ENCODE data around the gene GOLIM4. TPM values are rescaled to one million over a fixed set of nuclear protein-coding genes. Genes with fewer than 3 reads are reported as not detected.

The GOLIM4 gene
- total RNA-seq, 1 experiment from 2014 or later, result 25.3 TPM

DNA sequence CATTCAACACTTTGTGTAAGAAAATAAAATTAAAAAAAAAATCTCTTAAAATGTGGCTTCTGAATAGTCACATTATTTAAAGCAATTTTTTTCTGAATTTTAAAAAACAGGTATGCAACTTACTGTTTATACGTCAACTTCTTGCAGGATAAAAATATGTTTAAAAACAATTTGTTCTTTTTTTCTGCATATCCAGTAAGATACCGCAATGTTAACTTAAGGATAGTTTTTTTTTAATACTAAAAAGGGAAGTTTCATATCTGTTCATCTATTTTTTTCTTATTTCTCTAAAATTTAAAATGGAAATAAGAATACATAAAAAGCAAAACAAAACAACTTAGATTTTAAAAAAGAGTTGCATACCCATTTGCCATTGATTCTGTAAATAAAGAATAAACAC lies 27.4 kb downstream of the GOLIM4 start:
- POLR2A ChIA-PET (ENCODE audit: unreplicated experiment), result no interaction called here
- ATAC-seq, result no peak
- peaks cover 5% of the 10 kb centered on the region; the same call in 1 of the 2 replicates for H3K79me2 ChIP-seq (ENCODE audit: low read length)

DNA sequence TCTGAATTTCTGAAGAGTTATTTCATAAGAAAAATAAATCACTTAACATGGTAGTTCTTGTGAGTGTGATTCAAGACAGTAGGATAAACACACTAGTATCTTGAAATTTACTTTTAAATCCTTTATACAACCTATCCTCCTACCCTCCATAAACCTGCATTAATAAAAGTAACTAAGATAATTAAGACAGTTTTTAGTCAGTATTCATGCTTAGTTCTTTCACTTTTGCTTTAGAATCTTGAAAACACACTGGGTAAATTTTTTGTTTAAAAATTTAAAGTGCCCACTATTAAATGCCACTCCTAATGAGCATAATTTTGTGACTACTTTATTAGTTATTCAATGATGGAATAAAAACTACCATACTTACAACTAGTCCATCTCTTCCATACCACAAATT lies 28.8 kb downstream of the GOLIM4 start:
- H3K4me3 ChIP-seq (ENCODE audit: low read length), result no peak overlapping the region
- H3F3A ChIP-seq (ENCODE audit: low read length, unreplicated experiment), result no peaks in the 10 kb centered on the region
- ChIA-PET POLR2A (ENCODE audit: unreplicated experiment) (no interaction called here), CTCF (no interaction called here)
- peaks cover 5% of the 10 kb centered on the region; the same call in 1 of the 2 replicates for H3K79me2 ChIP-seq (ENCODE audit: low read length)
- no peaks in the 10 kb centered on the region for H3K9me3 ChIP-seq (ENCODE audit: low read length)
- BruUV-seq (replicated peaks), result no TSS peak
- H2AFZ ChIP-seq (ENCODE audit: low read length), result no peak overlapping the region
- no peak overlapping the region for H3K4me2 ChIP-seq (ENCODE audit: low read length)
- no peak overlapping the region for H3K9ac ChIP-seq (ENCODE audit: low read length)
- no peaks in the 10 kb centered on the region for H4K20me1 ChIP-seq (ENCODE audit: low read length)
- H3K27me3 ChIP-seq (ENCODE audit: low read length), result no peaks in the 10 kb centered on the region
- no peaks in the 10 kb centered on the region for H3K36me3 ChIP-seq (ENCODE audit: low read depth, low read length)
- TF ChIP-seq, protein P1, sequence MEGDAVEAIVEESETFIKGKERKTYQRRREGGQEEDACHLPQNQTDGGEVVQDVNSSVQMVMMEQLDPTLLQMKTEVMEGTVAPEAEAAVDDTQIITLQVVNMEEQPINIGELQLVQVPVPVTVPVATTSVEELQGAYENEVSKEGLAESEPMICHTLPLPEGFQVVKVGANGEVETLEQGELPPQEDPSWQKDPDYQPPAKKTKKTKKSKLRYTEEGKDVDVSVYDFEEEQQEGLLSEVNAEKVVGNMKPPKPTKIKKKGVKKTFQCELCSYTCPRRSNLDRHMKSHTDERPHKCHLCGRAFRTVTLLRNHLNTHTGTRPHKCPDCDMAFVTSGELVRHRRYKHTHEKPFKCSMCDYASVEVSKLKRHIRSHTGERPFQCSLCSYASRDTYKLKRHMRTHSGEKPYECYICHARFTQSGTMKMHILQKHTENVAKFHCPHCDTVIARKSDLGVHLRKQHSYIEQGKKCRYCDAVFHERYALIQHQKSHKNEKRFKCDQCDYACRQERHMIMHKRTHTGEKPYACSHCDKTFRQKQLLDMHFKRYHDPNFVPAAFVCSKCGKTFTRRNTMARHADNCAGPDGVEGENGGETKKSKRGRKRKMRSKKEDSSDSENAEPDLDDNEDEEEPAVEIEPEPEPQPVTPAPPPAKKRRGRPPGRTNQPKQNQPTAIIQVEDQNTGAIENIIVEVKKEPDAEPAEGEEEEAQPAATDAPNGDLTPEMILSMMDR (conservative IDR thresholded peaks at IDR 0.05; ENCODE audit: low read depth, low read length), result no peak
- TF ChIP-seq EZH2 (IDR thresholded peaks at IDR 0.05; ENCODE audit: low read length, unreplicated experiment), result no peak
- TF ChIP-seq EZH2phosphoT487 (IDR thresholded peaks at IDR 0.05; ENCODE audit: borderline replicate concordance, low read length), result no peak
- no peaks in the 10 kb centered on the region for H3K9me2 ChIP-seq (replicated peaks; ENCODE audit: low read length)
- peaks cover 14% of the 10 kb centered on the region for H3K4me1 ChIP-seq (ENCODE audit: insufficient read depth, low read length)
- DNase-seq (no peak), ATAC-seq (no peak)
- intact Hi-C loops (cut with micrococcal nuclease), result no loop called here
- H3K27ac ChIP-seq (ENCODE audit: low read length), result no peak overlapping the region

More for the DNA sequence above, 27.4 kb downstream of the GOLIM4 start:
- Histone ChIP-seq H3K9ac (ENCODE audit: low read length) (no peak overlapping the region), H3K9me3 (ENCODE audit: low read length) (no peaks in the 10 kb centered on the region), H3K4me1 (ENCODE audit: insufficient read depth, low read length) (peaks cover 20% of the 10 kb centered on the region), H4K20me1 (ENCODE audit: low read length) (no peaks in the 10 kb centered on the region), H3K27ac (ENCODE audit: low read length) (no peak overlapping the region), H3K4me3 (ENCODE audit: low read length) (no peak overlapping the region), H3K27me3 (ENCODE audit: low read length) (no peaks in the 10 kb centered on the region), H3F3A (ENCODE audit: low read length, unreplicated experiment) (no peaks in the 10 kb centered on the region), H3K4me2 (ENCODE audit: low read length) (no peak overlapping the region), H3K36me3 (ENCODE audit: low read depth, low read length) (no peaks in the 10 kb centered on the region), H3K9me2 (replicated peaks; ENCODE audit: low read length) (no peaks in the 10 kb centered on the region), H2AFZ (ENCODE audit: low read length) (no peak overlapping the region)
- intact Hi-C loops (cut with micrococcal nuclease), result no loop called here
- CTCF ChIA-PET, result no interaction called here
- no peak for DNase-seq
- BruUV-seq (replicated peaks), result no TSS peak
- TF ChIP-seq EZH2 (IDR thresholded peaks at IDR 0.05; ENCODE audit: low read length, unreplicated experiment) (no peak), EZH2phosphoT487 (IDR thresholded peaks at IDR 0.05; ENCODE audit: borderline replicate concordance, low read length) (no peak)
- TF ChIP-seq, protein P1 (conservative IDR thresholded peaks at IDR 0.05; ENCODE audit: low read depth, low read length), result no peak

- Histone ChIP-seq H3K36me3 (ENCODE audit: low read depth, low read length) (no peaks in the 10 kb centered on the region), H3K4me1 (ENCODE audit: insufficient read depth, low read length) (peaks cover 8% of the 10 kb centered on the region; the same call in 1 of the 2 replicates), H3K79me2 (ENCODE audit: low read length) (no peaks in the 10 kb centered on the region), H3F3A (ENCODE audit: low read length, unreplicated experiment) (no peaks in the 10 kb centered on the region), H3K4me2 (ENCODE audit: low read length) (no peak overlapping the region), H3K27ac (ENCODE audit: low read length) (no peak overlapping the region), H2AFZ (ENCODE audit: low read length) (no peak overlapping the region), H3K9me3 (ENCODE audit: low read length) (no peaks in the 10 kb centered on the region), H3K9me2 (replicated peaks; ENCODE audit: low read length) (no peaks in the 10 kb centered on the region), H3K27me3 (ENCODE audit: low read length) (no peaks in the 10 kb centered on the region), H4K20me1 (ENCODE audit: low read length) (no peaks in the 10 kb centered on the region), H3K4me3 (ENCODE audit: low read length) (no peak overlapping the region), H3K9ac (ENCODE audit: low read length) (no peak overlapping the region)
- ChIA-PET CTCF (no interaction called here), POLR2A (ENCODE audit: unreplicated experiment) (no interaction called here)
- DNase-seq (no peak), ATAC-seq (no peak)
- TF ChIP-seq EZH2 (IDR thresholded peaks at IDR 0.05; ENCODE audit: low read length, unreplicated experiment) (no peak), EZH2phosphoT487 (IDR thresholded peaks at IDR 0.05; ENCODE audit: borderline replicate concordance, low read length) (no peak)
- TF ChIP-seq, protein P1 (conservative IDR thresholded peaks at IDR 0.05; ENCODE audit: low read depth, low read length), result no peak
- no TSS peak for BruUV-seq (replicated peaks)
- intact Hi-C loops (cut with micrococcal nuclease), result no loop called here
Observed at GRCh38 chr3:168065569-168065968, 30.2 kb downstream of the GOLIM4 start.
